ENCODE results near the gene CCDC137. TPM values are rescaled to one million over a fixed set of nuclear protein-coding genes. Genes with fewer than 3 reads are reported as not detected.

The CCDC137 gene
- total and polyA plus RNA-seq, 2 of the 13 experiments (the other 11 are each of a cell fraction or from before 2014, with no cell fraction given) = 14.6 to 39.1 TPM

GRCh38 chr17:81646869-81647600, 19.5 kb upstream of the CCDC137 start:
- Histone ChIP-seq H3K9ac (ENCODE audit: insufficient read depth, low read depth, low read length) (no peak overlapping the region), H3K79me2 (ENCODE audit: insufficient read depth, low read length) (no peaks in the 10 kb centered on the region), H3K4me3 (replicated peaks in 1 of 3; ENCODE audit: insufficient read depth in 1 of 3, low read depth in 2 of 3, low read length in 3 of 3) (no peak overlapping the region), H3K4me1 (ENCODE audit: insufficient read depth, low read length) (peaks cover 16% of the 10 kb centered on the region), H3K36me3 (replicated peaks in 1 of 2; ENCODE audit: control insufficient read depth in 1 of 2, insufficient read depth in 2 of 2, low read length in 2 of 2) (no peaks in the 10 kb centered on the region), H3K27ac (ENCODE audit: extremely low read length, insufficient read depth, low read length) (no peak overlapping the region), H3K9me3 (ENCODE audit: low read length) (peaks cover 6% of the 10 kb centered on the region; the same call in 1 of the 2 replicates), H3K27me3 (ENCODE audit: control insufficient read depth in 1 of 2, insufficient read depth in 2 of 2, low read length in 2 of 2) (0 out of 5 replicates have a peak, but pooled peaks cover 0 to 12% of the 10 kb centered on the region in 2 experiments), H3K4me2 (ENCODE audit: low read depth, low read length) (no peak overlapping the region), H4K20me1 (ENCODE audit: insufficient read depth, low read length) (no peaks in the 10 kb centered on the region), H2AFZ (ENCODE audit: low read length) (no peak overlapping the region)
- CTCF ChIA-PET (ENCODE audit: low intra/inter-chr PET ratio, low total read pairs) = no interaction called here
- no TSS peak for BruUV-seq (replicated peaks)
- in situ Hi-C loops (cut with HindIII; ENCODE audit: extremely low pct_ligation_motif_present, low pct_unique_long_range_greater_than_20kb) = no loop called here
- ATAC-seq (no peak; the same call in 2 of the 3 replicates), FAIRE-seq (no peak), DNase-seq (ENCODE audit: low spot score) (no peak)
- POLR2A ChIA-PET = interaction anchor here (1.2 kb wide), 1 partner anchor 11 kb away, joined by 4 read pairs; the partner anchor contains the start of gene NPLOC4
- intact Hi-C loops (cut with micrococcal nuclease; ENCODE audit: unreplicated experiment) = no loop called here
- TF ChIP-seq NR0B2 (CRISPR knock-in tag; IDR thresholded peaks at IDR 0.05) = 0 out of 2 replicates have a peak, but pooled peaks have one; percentile 12
- no peak for TF ChIP-seq ZNF235 (CRISPR knock-in tag; IDR thresholded peaks at IDR 0.05; ENCODE audit: borderline replicate concordance)
- no peak for TF ChIP-seq ZNF431 (CRISPR knock-in tag; IDR thresholded peaks at IDR 0.05; ENCODE audit: borderline replicate concordance, low read depth)
- no peak for TF ChIP-seq KDM6A (CRISPR knock-in tag; IDR thresholded peaks at IDR 0.05; ENCODE audit: low read depth)
- no peak for TF ChIP-seq PLRG1 (conservative IDR thresholded peaks at IDR 0.05)
- TF ChIP-seq ATF4 (CRISPR knock-in tag; IDR thresholded peaks at IDR 0.05) = no peak
- no peak for TF ChIP-seq MEF2D (CRISPR knock-in tag; IDR thresholded peaks at IDR 0.05)
- no peak for TF ChIP-seq ZNF740 (CRISPR knock-in tag; IDR thresholded peaks at IDR 0.05)
- TF ChIP-seq MTA3 (CRISPR knock-in tag; IDR thresholded peaks at IDR 0.05) = no peak
- TF ChIP-seq NRL (CRISPR knock-in tag; IDR thresholded peaks at IDR 0.05; ENCODE audit: borderline replicate concordance) = 0 out of 2 replicates have a peak, but pooled peaks have one; percentile 25
- TF ChIP-seq NCOA2 (CRISPR knock-in tag; IDR thresholded peaks at IDR 0.05) = no peak
- no peak for TF ChIP-seq ELF4 (CRISPR knock-in tag; IDR thresholded peaks at IDR 0.05; ENCODE audit: borderline replicate concordance)
- no peak for TF ChIP-seq ZNF562 (CRISPR knock-in tag; IDR thresholded peaks at IDR 0.05; ENCODE audit: borderline replicate concordance)
- 48% methylated on average over 11 of the region's 12 CpGs for WGBS (ENCODE audit: low lambda C conversion rate)
